Endothelial cell of umbilical vein (primary cell): ENCODE measurements around the gene MAB21L2. TPM values are rescaled to one million over a fixed set of nuclear protein-coding genes. Genes with fewer than 3 reads are reported as not detected.

Source experiments
- BruUV-seq: library from RNA; stranded (reverse); fragments of 400-500 nt; replicated peaks from 2 replicates; lab custom pipeline; 2021; lab: Mats Ljungman, UMichigan
- CTCF ChIA-PET: fragments of 300-600, 350-600 bp; sonication (Branson Sonifier 250); formaldehyde crosslinking; loops from one replicate; lab custom pipeline; 2021; ENCODE audit warnings: antibody characterized with exemption, inconsistent platforms; lab: Charles Lee
- POLR2A ChIA-PET: fragments of 300-600, 350-600 bp; sonication (Branson Sonifier 250); formaldehyde crosslinking; loops from one replicate; lab custom pipeline; 2021; ENCODE audit warnings: antibody characterized with exemption, inconsistent platforms; lab: Charles Lee
- DNase-seq: peaks from one replicate; pipeline ENCODE4 v3.0.0-alpha.2; 2011; ENCODE audit warnings: low read depth, low spot score
- FAIRE-seq: peaks from 2 replicates; lab custom pipeline; 2011; peaks lifted over from hg19 to GRCh38; lab: Jason Lieb, UNC
- H2AFZ ChIP-seq: 2 replicates; pipeline ENCODE4 v1.6.0; 2012; ENCODE audit warnings: low read depth, low read length, control low read depth, inconsistent platforms
- H3K27ac ChIP-seq: 2 replicates; pipeline ENCODE4 v1.5.1; 2011; ENCODE audit warnings: low read depth, mild to moderate bottlenecking, control low read depth, low read length, moderate library complexity; ENCODE audit not compliant: insufficient read depth
- H3K27me3 ChIP-seq, 2 experiments: 2 replicates each; pipeline versions ENCODE4 v1.6.0 to v1.6.1; 2011; ENCODE audit warnings: low read length in 2 of 2, mixed read lengths in 1 of 2; ENCODE audit not compliant: control insufficient read depth in 2 of 2, insufficient read depth in 2 of 2
- H3K36me3 ChIP-seq, 2 experiments: 2 replicates in 1 of 2; 3 replicates in 1 of 2; pipeline ENCODE4 v1.5.1; 2011; ENCODE audit warnings: low read length in 2 of 2, mild to moderate bottlenecking in 1 of 2, moderate library complexity in 1 of 2; ENCODE audit not compliant: control insufficient read depth in 2 of 2, insufficient read depth in 2 of 2; ENCODE audit errors: extremely low read depth in 1 of 2
- H3K4me1 ChIP-seq: 3 replicates; pipeline ENCODE4 v1.5.1; 2011; ENCODE audit warnings: mild to moderate bottlenecking, low read length; ENCODE audit not compliant: control insufficient read depth, insufficient read depth; ENCODE audit errors: extremely low read depth
- H3K4me2 ChIP-seq: 2 replicates; pipeline ENCODE4 v1.6.1; 2011; ENCODE audit warnings: low read length, control low read depth, mixed read lengths; ENCODE audit not compliant: insufficient read depth
- H3K4me3 ChIP-seq, 3 experiments: fragments of 200-600 bp in 1 of 3; sonication (generic), shearing (Covaris generic) in 1 of 3; replicated peaks in 1 of 3; 2 replicates each; pipeline ENCODE4 v1.5.1; 2011 to 2016; ENCODE audit warnings: control low read depth in 3 of 3, low read length in 3 of 3, mild to moderate bottlenecking in 2 of 3, inconsistent platforms in 1 of 3, low read depth in 1 of 3, moderate library complexity in 1 of 3; ENCODE audit not compliant: insufficient read depth in 1 of 3
- H3K79me2 ChIP-seq: 2 replicates; pipeline ENCODE4 v1.6.0; 2012; ENCODE audit warnings: low read length, inconsistent platforms; ENCODE audit not compliant: control insufficient read depth, insufficient read depth
- H3K9ac ChIP-seq: replicated peaks from 2 replicates; pipeline ENCODE3; 2011; ENCODE audit warnings: low read length, control low read depth; ENCODE audit not compliant: insufficient read depth; ENCODE audit errors: extremely low read depth
- H3K9me1 ChIP-seq: replicated peaks from 3 replicates; pipeline ENCODE4 v1.6.0; 2011; ENCODE audit warnings: mild to moderate bottlenecking, low read length; ENCODE audit not compliant: control insufficient read depth, insufficient read depth; ENCODE audit errors: extremely low read depth
- H3K9me3 ChIP-seq: replicated peaks from 2 replicates; pipeline ENCODE4 v1.5.1; 2012; ENCODE audit warnings: low read length, inconsistent platforms; ENCODE audit not compliant: control insufficient read depth, insufficient read depth
- H4K20me1 ChIP-seq: replicated peaks from 2 replicates; pipeline ENCODE3; 2011; ENCODE audit warnings: mild to moderate bottlenecking, low read length; ENCODE audit not compliant: control insufficient read depth, insufficient read depth; ENCODE audit errors: extremely low read depth
- EZH2 ChIP-seq: IDR thresholded peaks from 2 replicates; pipeline ENCODE4 v1.6.1; 2012; ENCODE audit warnings: borderline replicate concordance, low read depth, mild to moderate bottlenecking, moderate library complexity, low read length, inconsistent platforms; ENCODE audit not compliant: severe bottlenecking
- FOS ChIP-seq: IDR thresholded peaks from 2 replicates; pipeline ENCODE4 v1.6.1; 2011; ENCODE audit warnings: mild to moderate bottlenecking, low read length, moderate library complexity, borderline replicate concordance; ENCODE audit not compliant: insufficient read depth
- GATA2 ChIP-seq: IDR thresholded peaks from 2 replicates; pipeline ENCODE4 v1.7.0; 2011; ENCODE audit warnings: low read depth, mild to moderate bottlenecking, moderate library complexity, mixed read lengths, low read length; ENCODE audit not compliant: insufficient read length, insufficient read depth
- JUN ChIP-seq: IDR thresholded peaks from 2 replicates; pipeline ENCODE4 v1.6.1; 2011; ENCODE audit warnings: borderline replicate concordance, low read depth; ENCODE audit not compliant: insufficient read length, insufficient read depth
- MYC ChIP-seq: IDR thresholded peaks from one replicate; pipeline ENCODE4 v1.6.1; 2011; ENCODE audit warnings: mild to moderate bottlenecking, low read depth, low read length
- POLR2A ChIP-seq: IDR thresholded peaks from 2 replicates; pipeline ENCODE4 v1.6.1; 2012; ENCODE audit warnings: low read depth, mild to moderate bottlenecking, control low read depth, low read length
- POLR2AphosphoS5 ChIP-seq: IDR thresholded peaks from 2 replicates; pipeline ENCODE4 v1.6.1; 2012; ENCODE audit warnings: low read depth, mild to moderate bottlenecking, control low read depth, low read length, moderate library complexity; ENCODE audit not compliant: insufficient read depth
- dilution Hi-C: fragments of 300-500 bp; cut with MboI; formaldehyde crosslinking; loops from one replicate; pipeline ENCODE4 v1.15.0; 2019; ENCODE audit warnings: low sequenced_read_pairs; ENCODE audit not compliant: extremely low pct_ligation_motif_present
- intact Hi-C: fragments of 100-400 bp; cut with micrococcal nuclease; formaldehyde crosslinking; loops from one replicate; pipeline ENCODE4 v1.10.0; 2022
- polyA plus RNA-seq, 4 experiments: library from polyadenylated mRNA; depleted of rRNA in 3 of 4; stranded (reverse) in 3 of 4; unstranded in 1 of 4; fragments of >200 nt; gene quantifications; 2 replicates each; pipeline versions ENCODE4 v1.2.1 to v1.2.3, GENCODE V29; 2011 to 2012; ENCODE audit warnings: missing spikeins in 1 of 4
- total RNA-seq: library from RNA; stranded (reverse); gene quantifications from 2 replicates; pipeline ENCODE4 v1.2.3, GENCODE V29; 2021
- TF ChIP-seq, protein P1 (sequence below), 2 donors: IDR thresholded peaks; 1 replicate in 1 of 2; 2 replicates in 1 of 2; pipeline ENCODE4 v1.5.1; 2011; ENCODE audit warnings: low read length in 2 of 2, mild to moderate bottlenecking in 2 of 2, moderate library complexity in 2 of 2, control low read depth in 1 of 2, inconsistent platforms in 1 of 2, low read depth in 1 of 2; ENCODE audit not compliant: insufficient read depth in 1 of 2; ENCODE audit errors: extremely low read depth in 1 of 2
- TF ChIP-seq, protein P2 (sequence below): IDR thresholded peaks from 2 replicates; pipeline ENCODE4 v1.6.1; 2011; ENCODE audit not compliant: insufficient read depth, insufficient read length

MAB21L2 gene
- total and polyA plus RNA-seq, 2 donors (not counting 3 experiments of a cell fraction or from before 2014, with no cell fraction given) = not detected

DNA sequence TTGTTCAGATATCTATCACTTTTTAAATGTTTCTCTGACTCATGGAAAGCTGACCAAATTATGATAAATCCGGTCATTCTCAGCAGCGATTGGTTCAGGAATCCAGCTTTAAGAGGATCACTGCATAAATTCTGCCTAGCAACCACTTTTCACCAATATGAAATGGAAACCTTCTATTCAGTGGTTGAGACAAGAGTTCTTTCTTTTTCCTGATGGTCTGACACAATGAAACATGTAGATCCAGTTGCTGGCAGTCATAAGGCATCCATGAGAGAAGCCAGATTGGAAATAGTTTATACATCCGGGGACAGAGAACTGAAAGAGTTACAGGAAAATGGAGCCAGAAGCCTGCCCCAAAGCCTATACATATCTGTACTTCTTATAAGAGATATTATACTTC is 27.2 kb downstream of the MAB21L2 start:
- no peaks in the 10 kb centered on the region for H3K79me2 ChIP-seq
- DNase-seq = no peak
- intact Hi-C loops = no loop called here
- no peaks in the 10 kb centered on the region for H3K4me1 ChIP-seq
- H3K9me1 ChIP-seq = no peaks in the 10 kb centered on the region
- no peaks in the 10 kb centered on the region for H3K9me3 ChIP-seq
- no peak overlapping the region for H3K27ac ChIP-seq
- H3K27me3 ChIP-seq = no peaks in the 10 kb centered on the region
- TF ChIP-seq POLR2AphosphoS5 = no peak
- TF ChIP-seq JUN = no peak
- TF ChIP-seq, protein P1, sequence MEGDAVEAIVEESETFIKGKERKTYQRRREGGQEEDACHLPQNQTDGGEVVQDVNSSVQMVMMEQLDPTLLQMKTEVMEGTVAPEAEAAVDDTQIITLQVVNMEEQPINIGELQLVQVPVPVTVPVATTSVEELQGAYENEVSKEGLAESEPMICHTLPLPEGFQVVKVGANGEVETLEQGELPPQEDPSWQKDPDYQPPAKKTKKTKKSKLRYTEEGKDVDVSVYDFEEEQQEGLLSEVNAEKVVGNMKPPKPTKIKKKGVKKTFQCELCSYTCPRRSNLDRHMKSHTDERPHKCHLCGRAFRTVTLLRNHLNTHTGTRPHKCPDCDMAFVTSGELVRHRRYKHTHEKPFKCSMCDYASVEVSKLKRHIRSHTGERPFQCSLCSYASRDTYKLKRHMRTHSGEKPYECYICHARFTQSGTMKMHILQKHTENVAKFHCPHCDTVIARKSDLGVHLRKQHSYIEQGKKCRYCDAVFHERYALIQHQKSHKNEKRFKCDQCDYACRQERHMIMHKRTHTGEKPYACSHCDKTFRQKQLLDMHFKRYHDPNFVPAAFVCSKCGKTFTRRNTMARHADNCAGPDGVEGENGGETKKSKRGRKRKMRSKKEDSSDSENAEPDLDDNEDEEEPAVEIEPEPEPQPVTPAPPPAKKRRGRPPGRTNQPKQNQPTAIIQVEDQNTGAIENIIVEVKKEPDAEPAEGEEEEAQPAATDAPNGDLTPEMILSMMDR (IDR thresholded peaks at IDR 0.05; ENCODE audit: extremely low read depth in 1 of 2, insufficient read depth in 1 of 2, low read depth in 1 of 2, low read length in 2 of 2) = no peak
- no peak for TF ChIP-seq EZH2
- TF ChIP-seq FOS = no peak
- TF ChIP-seq GATA2 = no peak
- no peak for TF ChIP-seq POLR2A
- TF ChIP-seq, protein P2, sequence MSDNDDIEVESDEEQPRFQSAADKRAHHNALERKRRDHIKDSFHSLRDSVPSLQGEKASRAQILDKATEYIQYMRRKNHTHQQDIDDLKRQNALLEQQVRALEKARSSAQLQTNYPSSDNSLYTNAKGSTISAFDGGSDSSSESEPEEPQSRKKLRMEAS = no peak
- no peak for TF ChIP-seq MYC
- CTCF ChIA-PET = no interaction called here
- H3K9ac ChIP-seq = no peak overlapping the region
- H2AFZ ChIP-seq = no peak overlapping the region
- FAIRE-seq = no peak
- POLR2A ChIA-PET = no interaction called here
- no peak overlapping the region for H3K4me2 ChIP-seq
- no peaks in the 10 kb centered on the region for H3K36me3 ChIP-seq
- no peaks in the 10 kb centered on the region for H4K20me1 ChIP-seq
- dilution Hi-C loops = no loop called here
- H3K4me3 ChIP-seq = no peak overlapping the region
- no TSS peak for BruUV-seq
